GM21515 (cell line): ENCODE measurements around the gene CDH12.
"Not testable (repeated sequence)": the region's sequence is repeated elsewhere in the genome, so short reads cannot be mapped to it uniquely, and the experiment has no call there.

Experiments used
- ATAC-seq: cut with Tn5 transposase; IDR thresholded peaks from one replicate; pipeline ENCODE4 v1.9.1; 2021; ENCODE audit not compliant: unreplicated experiment

CDH12 gene

GRCh38 chr5:22473886-22474285 lies 379.3 kb downstream of the CDH12 start:
- ATAC-seq: no peak

DNA sequence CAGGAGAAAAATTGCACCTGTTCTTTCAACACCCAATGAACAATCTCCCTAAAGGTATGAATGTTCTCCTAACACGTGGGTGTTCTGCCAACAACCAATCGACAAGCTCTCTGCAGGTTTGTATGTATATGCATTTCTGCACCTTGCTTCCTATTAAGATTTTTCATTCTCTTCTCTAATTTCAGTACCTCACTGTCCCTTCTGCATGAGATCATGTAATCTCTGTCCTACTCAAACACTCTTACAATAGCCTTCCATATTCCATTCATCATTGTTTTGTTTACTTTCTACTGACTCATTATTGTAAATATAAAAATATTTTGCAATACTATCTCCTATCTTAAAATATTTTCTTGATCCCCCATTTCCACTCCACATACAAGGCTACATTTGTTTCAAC lies 382.0 kb downstream of the CDH12 start:
- no peak for ATAC-seq

- ATAC-seq: no peak
Observed at GRCh38 chr5:22470408-22470807, 382.7 kb downstream of the CDH12 start.

DNA sequence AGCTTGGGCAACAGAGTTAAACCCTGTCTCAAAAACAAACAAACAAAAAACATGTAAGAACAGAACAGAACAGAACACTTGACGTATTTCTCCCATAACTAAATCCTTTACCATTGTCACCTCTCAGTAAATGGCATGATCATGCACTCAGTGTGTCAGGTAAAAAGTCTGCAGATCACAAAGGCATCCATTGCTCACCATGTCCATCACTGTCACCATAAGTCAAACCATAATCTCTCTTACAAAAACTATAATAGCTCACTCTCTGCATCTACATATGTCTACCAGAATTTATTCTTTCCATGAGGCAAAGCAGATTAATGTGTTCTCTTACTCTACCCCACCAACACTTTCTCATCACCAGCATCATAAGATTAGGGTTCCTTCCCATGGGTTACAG lies 387.5 kb downstream of the CDH12 start:
- no peak for ATAC-seq

DNA sequence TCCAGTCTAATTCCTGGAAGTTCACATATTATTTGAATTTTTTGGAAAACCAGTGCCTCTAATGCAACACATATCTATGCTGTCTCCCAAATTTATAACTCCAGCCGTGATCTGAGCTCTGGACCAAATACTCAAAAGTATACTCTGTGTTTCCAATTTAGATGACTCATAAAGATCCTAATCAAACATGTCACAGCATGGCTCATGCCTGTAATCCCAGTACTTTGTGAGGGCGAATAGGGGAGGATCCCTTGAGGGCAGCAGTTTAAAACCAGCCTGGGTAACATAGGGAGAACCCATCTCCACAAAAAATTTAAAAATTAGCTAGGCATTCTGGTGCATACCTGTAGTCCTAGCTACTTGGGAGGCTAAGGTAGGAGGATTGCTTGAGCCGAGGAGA lies 388.0 kb downstream of the CDH12 start:
- ATAC-seq: no peak

- no peak for ATAC-seq
Observed at GRCh38 chr5:22460189-22460588, 393.0 kb downstream of the CDH12 start.

- no peak for ATAC-seq
Observed at GRCh38 chr5:22432905-22433304, 420.2 kb downstream of the CDH12 start.

- ATAC-seq: no peak
Observed at GRCh38 chr5:22431840-22432239, 421.3 kb downstream of the CDH12 start.

DNA sequence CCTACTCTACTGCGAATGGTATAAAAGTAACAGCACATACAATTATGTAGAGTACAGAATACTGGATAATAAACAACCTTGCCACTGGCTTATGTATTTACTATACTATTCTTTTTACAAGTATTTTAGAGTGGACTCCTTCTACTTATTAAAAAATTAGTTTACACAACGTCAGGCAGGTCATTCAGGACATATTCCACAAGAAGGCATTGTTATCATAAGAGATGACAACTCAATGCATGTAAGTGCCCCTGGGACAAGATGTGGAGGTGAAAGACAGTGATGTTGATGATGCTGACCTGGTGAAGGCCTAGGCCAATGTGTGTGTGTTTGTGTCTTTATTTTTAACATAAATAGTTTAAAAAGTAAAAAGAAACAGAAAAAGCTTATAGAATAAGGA lies 421.7 kb downstream of the CDH12 start:
- ATAC-seq: no peak

DNA sequence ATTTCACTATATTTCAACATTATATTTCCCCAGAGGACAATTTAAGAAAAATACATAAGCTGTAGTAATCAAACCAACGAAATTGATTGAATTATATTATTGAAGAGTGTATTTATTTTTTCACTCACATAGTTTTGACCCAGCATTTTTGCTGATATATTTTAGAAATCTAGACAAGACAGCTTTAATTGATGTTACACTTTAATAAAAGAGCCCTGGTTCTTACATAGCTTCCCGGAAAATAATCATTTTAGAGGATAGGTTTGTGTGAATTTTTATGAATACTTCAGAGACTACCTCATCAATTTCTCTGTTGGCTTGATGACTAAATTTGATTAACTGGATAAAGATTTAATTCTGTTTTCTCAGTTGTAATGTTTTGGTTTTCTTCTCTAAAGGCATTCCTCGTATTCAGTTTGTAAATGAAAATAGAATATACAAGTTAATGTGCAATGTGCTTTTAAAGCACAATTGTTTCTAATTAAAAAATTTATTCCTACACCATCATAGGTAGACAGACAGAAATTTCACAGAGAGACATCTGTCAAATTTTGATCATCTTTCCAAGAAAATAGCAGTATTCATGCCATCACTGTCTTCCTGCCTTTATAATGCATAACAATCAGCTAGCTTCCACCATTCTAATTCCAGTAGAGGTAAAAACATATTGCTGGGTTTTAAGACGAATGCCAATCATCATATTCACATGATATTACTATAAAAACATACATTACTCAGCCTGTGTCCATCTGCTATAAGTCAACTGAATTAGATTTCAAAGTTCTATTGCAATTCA lies 441.4 kb downstream of the CDH12 start:
- ATAC-seq: no peak

DNA sequence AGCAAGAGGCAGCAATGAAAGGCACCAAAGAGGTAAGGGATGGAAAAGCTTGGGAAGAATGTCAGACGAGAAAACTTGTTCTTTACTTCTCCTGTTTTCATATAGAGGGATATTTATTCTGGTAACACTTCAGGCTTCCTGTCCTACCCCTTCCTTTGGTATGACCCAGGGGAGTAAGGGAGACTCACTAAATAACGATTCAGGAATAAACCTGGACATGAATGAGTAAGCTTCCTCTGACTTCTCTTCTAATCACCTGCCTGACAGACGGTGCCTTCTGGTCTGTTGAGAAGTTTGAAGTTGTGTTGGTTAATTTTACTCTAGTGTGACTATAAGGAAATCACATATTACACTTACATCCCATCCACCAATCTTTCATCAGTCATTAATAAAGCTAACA lies 461.2 kb downstream of the CDH12 start:
- ATAC-seq: no peak

DNA sequence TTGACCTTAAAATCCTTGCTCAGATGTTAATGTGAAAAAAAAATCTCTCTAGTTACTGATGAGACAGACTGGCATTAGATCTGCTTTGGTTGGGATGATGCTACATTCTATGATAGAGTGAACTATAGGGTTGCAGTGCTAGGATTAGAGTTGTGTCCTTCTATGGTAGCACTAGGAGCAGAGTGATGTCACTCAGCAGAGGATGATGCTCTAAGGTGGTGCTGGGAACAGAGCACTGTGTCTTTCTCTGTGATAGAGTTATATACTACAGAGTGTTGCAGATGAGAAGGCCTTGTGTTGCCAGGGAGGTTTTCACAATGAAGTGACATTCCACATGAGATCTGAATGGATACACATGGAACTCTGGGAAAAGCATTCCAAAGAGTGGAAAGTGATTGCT lies 462.3 kb downstream of the CDH12 start:
- no peak for ATAC-seq

DNA sequence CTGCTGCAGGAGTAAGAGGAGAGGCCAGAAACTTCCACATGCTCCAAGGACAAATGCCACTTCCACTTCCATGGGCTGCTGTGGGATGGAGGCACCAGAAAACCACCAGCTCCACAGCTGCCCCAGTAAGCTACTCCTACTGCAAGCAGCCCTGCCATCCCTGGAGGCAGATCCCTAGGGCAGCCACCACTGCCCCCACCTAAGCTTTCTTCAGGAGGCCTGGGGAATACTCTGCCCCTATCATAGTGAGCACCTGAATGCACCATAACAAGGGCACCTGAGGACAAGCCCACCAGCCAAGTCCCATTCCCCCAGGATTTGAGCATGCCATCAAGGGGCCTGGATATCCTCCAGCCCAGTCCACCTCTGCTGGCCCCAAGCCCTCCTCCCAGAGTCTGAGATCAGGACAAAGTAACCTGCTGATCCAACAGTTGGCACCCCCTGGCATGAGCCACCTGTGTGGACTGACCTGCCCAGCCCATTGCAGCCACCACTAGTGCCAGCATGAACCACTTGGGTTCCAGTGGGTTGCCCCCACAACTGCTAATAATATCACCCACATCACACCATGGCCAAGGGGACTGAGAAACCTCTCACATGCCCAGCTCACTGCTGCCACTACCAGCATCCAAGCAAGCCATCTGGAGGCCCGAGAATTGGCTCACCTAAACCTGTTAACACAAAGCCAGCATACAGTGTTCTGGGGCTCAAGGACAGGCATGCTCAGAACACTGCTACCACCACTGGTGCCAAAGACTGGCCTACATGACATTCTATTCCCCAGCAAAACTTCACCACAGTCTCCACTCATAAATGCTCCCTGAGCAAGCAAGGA lies 480.1 kb downstream of the CDH12 start:
- no peak for ATAC-seq

- ATAC-seq: no peak
Observed at GRCh38 chr5:22372376-22372775, 480.8 kb downstream of the CDH12 start.

GRCh38 chr5:22354956-22355355 lies 498.2 kb downstream of the CDH12 start:
- ATAC-seq: no peak

- ATAC-seq: no peak
Observed at GRCh38 chr5:22352493-22352892, 500.7 kb downstream of the CDH12 start.

GRCh38 chr5:22351178-22351577 lies 502.0 kb downstream of the CDH12 start:
- ATAC-seq: no peak

GRCh38 chr5:22348027-22348426 lies 505.1 kb downstream of the CDH12 start:
- ATAC-seq: no peak

DNA sequence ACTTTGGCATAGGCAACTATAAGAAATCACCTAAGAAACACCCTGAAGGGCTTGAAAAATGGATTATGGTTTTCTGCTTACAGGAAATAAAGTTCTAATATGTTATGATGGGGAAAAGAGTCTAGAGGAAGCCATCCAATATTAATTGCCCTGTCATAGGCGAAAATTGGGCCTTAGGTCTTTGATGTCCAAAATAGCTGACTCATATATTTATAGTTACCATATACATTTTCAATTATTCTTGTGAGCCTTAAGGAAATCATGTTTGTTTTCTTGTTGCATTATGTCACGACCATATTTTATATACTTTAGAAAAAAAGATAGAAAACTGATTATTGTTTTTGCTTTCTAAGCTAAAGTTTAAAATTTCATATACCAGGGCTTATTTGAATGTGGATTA lies 509.1 kb downstream of the CDH12 start:
- no peak for ATAC-seq

DNA sequence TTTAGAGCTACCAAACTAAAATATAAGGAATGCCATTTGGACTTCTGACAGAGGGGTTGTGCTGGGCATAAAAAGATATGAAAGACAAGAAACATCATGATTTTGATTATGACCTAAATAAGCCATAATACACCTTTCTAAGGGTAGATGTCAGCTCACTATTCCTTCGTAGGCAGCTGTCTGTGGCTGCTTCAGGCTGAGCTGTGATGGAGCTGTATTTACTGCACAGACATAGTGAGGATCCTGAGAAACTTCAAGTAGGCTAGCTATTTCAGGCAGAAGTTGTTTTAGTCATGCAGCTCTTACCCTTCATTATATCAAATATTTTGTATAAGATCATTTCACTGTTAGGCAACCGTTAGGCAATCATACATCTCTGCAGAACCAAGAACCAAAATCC lies 511.7 kb downstream of the CDH12 start:
- no peak for ATAC-seq

GRCh38 chr5:22332949-22333348 lies 520.2 kb downstream of the CDH12 start:
- not testable (repeated sequence) for ATAC-seq

GRCh38 chr5:22329683-22330082 lies 523.5 kb downstream of the CDH12 start:
- no peak for ATAC-seq
